ENCODE data around the gene ATAD2B. TPM values are rescaled to one million over a fixed set of nuclear protein-coding genes. Genes with fewer than 3 reads are reported as not detected.
A peak's percentile ranks its signal among the peaks of the same experiment; 100 is the strongest.

ATAD2B gene
- total RNA-seq, 4 donors from 2014 or later: 17.1 to 45.4 (median 22.9) TPM

GRCh38 chr2:23900541-23901322 is 26.2 kb downstream of the ATAD2B start:
- no peak for TF ChIP-seq CTCF (IDR thresholded peaks at IDR 0.05)
- DNase-seq (ENCODE audit: low spot score) (no peak), ATAC-seq (ENCODE audit: low FRiP score) (peak; percentile 79)

GRCh38 chr2:23900133-23900532 is 26.8 kb downstream of the ATAD2B start:
- DNase-seq (ENCODE audit: low spot score) (no peak), ATAC-seq (ENCODE audit: low FRiP score) (no peak)
- TF ChIP-seq CTCF (IDR thresholded peaks at IDR 0.05): no peak

- TF ChIP-seq CTCF (IDR thresholded peaks at IDR 0.05): no peak
- no peak for DNase-seq (ENCODE audit: low spot score)
- ATAC-seq (ENCODE audit: low FRiP score): no peak
These were observed 55.7 kb downstream of the ATAD2B start for GRCh38 chr2:23871206-23871605.

GRCh38 chr2:23867449-23867848 is 59.5 kb downstream of the ATAD2B start:
- DNase-seq (ENCODE audit: low spot score) (no peak), ATAC-seq (ENCODE audit: low FRiP score) (no peak)
- no peak for TF ChIP-seq CTCF (IDR thresholded peaks at IDR 0.05)

GRCh38 chr2:23862716-23863426 is 64.1 kb downstream of the ATAD2B start:
- TF ChIP-seq CTCF (IDR thresholded peaks at IDR 0.05): no peak
- DNase-seq (ENCODE audit: low spot score) (no peak), ATAC-seq (ENCODE audit: low FRiP score) (no peak)

GRCh38 chr2:23861952-23862351 is 65.0 kb downstream of the ATAD2B start:
- TF ChIP-seq CTCF (IDR thresholded peaks at IDR 0.05): no peak
- DNase-seq (ENCODE audit: low spot score): no peak
- no peak for ATAC-seq (ENCODE audit: low FRiP score)

- ATAC-seq (ENCODE audit: low FRiP score) (no peak), DNase-seq (ENCODE audit: low spot score) (no peak)
- no peak for TF ChIP-seq CTCF (IDR thresholded peaks at IDR 0.05)
These were observed 66.9 kb downstream of the ATAD2B start for GRCh38 chr2:23859983-23860382.

Measured in omental fat pad (tissue), 4 donors.